ENCODE results near the gene GDPGP1.

The GDPGP1 gene

GRCh38 chr15:90202929-90203328, 31.1 kb upstream of the GDPGP1 start:
- TF ChIP-seq EZH2 (IDR thresholded peaks at IDR 0.05) = no peak
- no peak for TF ChIP-seq POLR2AphosphoS5 (IDR thresholded peaks at IDR 0.05; ENCODE audit: borderline replicate concordance, low read depth, low read length)
- TF ChIP-seq FOXP2 (optimal IDR thresholded peaks at IDR 0.05; ENCODE audit: control extremely low read depth, extremely low read length, insufficient read depth) = no peak
- Histone ChIP-seq H3K36me3 (ENCODE audit: insufficient read depth, low read length) (no peaks in the 10 kb centered on the region), H3K4me3 (no peak overlapping the region), H3K9me3 (ENCODE audit: low read depth, low read length) (no peaks in the 10 kb centered on the region), H3K9ac (ENCODE audit: insufficient read length) (no peak overlapping the region), H3K27ac (no peak overlapping the region)
- DNase-seq (ENCODE audit: low read depth, low spot score) = no peak

GRCh38 chr15:90203473-90203872, 30.5 kb upstream of the GDPGP1 start:
- Histone ChIP-seq H3K36me3 (ENCODE audit: insufficient read depth, low read length) (no peaks in the 10 kb centered on the region), H3K4me3 (no peak overlapping the region), H3K9ac (ENCODE audit: insufficient read length) (no peak overlapping the region), H3K9me3 (ENCODE audit: low read depth, low read length) (no peaks in the 10 kb centered on the region), H3K27ac (no peak overlapping the region)
- DNase-seq (ENCODE audit: low read depth, low spot score) = no peak
- no peak for TF ChIP-seq POLR2AphosphoS5 (IDR thresholded peaks at IDR 0.05; ENCODE audit: borderline replicate concordance, low read depth, low read length)
- TF ChIP-seq EZH2 (IDR thresholded peaks at IDR 0.05) = no peak
- no peak for TF ChIP-seq FOXP2 (optimal IDR thresholded peaks at IDR 0.05; ENCODE audit: control extremely low read depth, extremely low read length, insufficient read depth)

- no peak for DNase-seq (ENCODE audit: low read depth, low spot score)
- H3K4me3 ChIP-seq = no peak overlapping the region
- H3K27ac ChIP-seq = no peak overlapping the region
Measured at GRCh38 chr15:90203922-90204321, 30.1 kb upstream of the GDPGP1 start.

GRCh38 chr15:90205050-90205848, 28.8 kb upstream of the GDPGP1 start:
- H3K9me3 ChIP-seq (ENCODE audit: low read depth, low read length) = no peaks in the 10 kb centered on the region
- no peaks in the 10 kb centered on the region for H3K36me3 ChIP-seq (ENCODE audit: insufficient read depth, low read length)
- H3K9ac ChIP-seq (ENCODE audit: insufficient read length) = no peak overlapping the region
- no peak for DNase-seq (ENCODE audit: low read depth, low spot score)
- H3K4me3 ChIP-seq = no peak overlapping the region
- H3K27ac ChIP-seq = no peak overlapping the region
- TF ChIP-seq POLR2AphosphoS5 (IDR thresholded peaks at IDR 0.05; ENCODE audit: borderline replicate concordance, low read depth, low read length) (no peak), FOXP2 (optimal IDR thresholded peaks at IDR 0.05; ENCODE audit: control extremely low read depth, extremely low read length, insufficient read depth) (no peak), EZH2 (IDR thresholded peaks at IDR 0.05) (no peak)

More at GRCh38 chr15:90203922-90204321, 30.1 kb upstream of the GDPGP1 start:
- no peak overlapping the region for H3K9ac ChIP-seq (ENCODE audit: insufficient read length)
- H3K9me3 ChIP-seq (ENCODE audit: low read depth, low read length) = no peaks in the 10 kb centered on the region
- no peaks in the 10 kb centered on the region for H3K36me3 ChIP-seq (ENCODE audit: insufficient read depth, low read length)
- TF ChIP-seq FOXP2 (optimal IDR thresholded peaks at IDR 0.05; ENCODE audit: control extremely low read depth, extremely low read length, insufficient read depth) = no peak
- no peak for TF ChIP-seq EZH2 (IDR thresholded peaks at IDR 0.05)
- no peak for TF ChIP-seq POLR2AphosphoS5 (IDR thresholded peaks at IDR 0.05; ENCODE audit: borderline replicate concordance, low read depth, low read length)

GRCh38 chr15:90205886-90206285, 28.1 kb upstream of the GDPGP1 start:
- DNase-seq (ENCODE audit: low read depth, low spot score) = no peak
- Histone ChIP-seq H3K9me3 (ENCODE audit: low read depth, low read length) (no peaks in the 10 kb centered on the region), H3K36me3 (ENCODE audit: insufficient read depth, low read length) (no peaks in the 10 kb centered on the region), H3K9ac (ENCODE audit: insufficient read length) (no peak overlapping the region), H3K4me3 (no peak overlapping the region), H3K27ac (no peak overlapping the region)
- no peak for TF ChIP-seq FOXP2 (optimal IDR thresholded peaks at IDR 0.05; ENCODE audit: control extremely low read depth, extremely low read length, insufficient read depth)
- no peak for TF ChIP-seq POLR2AphosphoS5 (IDR thresholded peaks at IDR 0.05; ENCODE audit: borderline replicate concordance, low read depth, low read length)
- no peak for TF ChIP-seq EZH2 (IDR thresholded peaks at IDR 0.05)

GRCh38 chr15:90207252-90207651, 26.8 kb upstream of the GDPGP1 start:
- no peak overlapping the region for H3K27ac ChIP-seq
- H3K36me3 ChIP-seq (ENCODE audit: insufficient read depth, low read length) = no peaks in the 10 kb centered on the region
- H3K9me3 ChIP-seq (ENCODE audit: low read depth, low read length) = no peaks in the 10 kb centered on the region
- no peak overlapping the region for H3K9ac ChIP-seq (ENCODE audit: insufficient read length)
- DNase-seq (ENCODE audit: low read depth, low spot score) = no peak
- no peak overlapping the region for H3K4me3 ChIP-seq
- TF ChIP-seq FOXP2 (optimal IDR thresholded peaks at IDR 0.05; ENCODE audit: control extremely low read depth, extremely low read length, insufficient read depth) (no peak), POLR2AphosphoS5 (IDR thresholded peaks at IDR 0.05; ENCODE audit: borderline replicate concordance, low read depth, low read length) (no peak), EZH2 (IDR thresholded peaks at IDR 0.05) (no peak)

GRCh38 chr15:90208356-90208755, 25.7 kb upstream of the GDPGP1 start:
- TF ChIP-seq EZH2 (IDR thresholded peaks at IDR 0.05) (no peak), POLR2AphosphoS5 (IDR thresholded peaks at IDR 0.05; ENCODE audit: borderline replicate concordance, low read depth, low read length) (no peak), FOXP2 (optimal IDR thresholded peaks at IDR 0.05; ENCODE audit: control extremely low read depth, extremely low read length, insufficient read depth) (no peak)
- no peak overlapping the region for H3K4me3 ChIP-seq
- no peak overlapping the region for H3K27ac ChIP-seq
- DNase-seq (ENCODE audit: low read depth, low spot score) = no peak
- H3K36me3 ChIP-seq (ENCODE audit: insufficient read depth, low read length) = no peaks in the 10 kb centered on the region
- no peaks in the 10 kb centered on the region for H3K9me3 ChIP-seq (ENCODE audit: low read depth, low read length)
- no peak overlapping the region for H3K9ac ChIP-seq (ENCODE audit: insufficient read length)

- Histone ChIP-seq H3K9me3 (ENCODE audit: low read depth, low read length) (no peaks in the 10 kb centered on the region), H3K4me3 (no peak overlapping the region), H3K9ac (ENCODE audit: insufficient read length) (no peak overlapping the region), H3K36me3 (ENCODE audit: insufficient read depth, low read length) (no peaks in the 10 kb centered on the region), H3K27ac (no peak overlapping the region)
- no peak for TF ChIP-seq EZH2 (IDR thresholded peaks at IDR 0.05)
- no peak for TF ChIP-seq FOXP2 (optimal IDR thresholded peaks at IDR 0.05; ENCODE audit: control extremely low read depth, extremely low read length, insufficient read depth)
- no peak for TF ChIP-seq POLR2AphosphoS5 (IDR thresholded peaks at IDR 0.05; ENCODE audit: borderline replicate concordance, low read depth, low read length)
- no peak for DNase-seq (ENCODE audit: low read depth, low spot score)
Measured at GRCh38 chr15:90209591-90209990, 24.4 kb upstream of the GDPGP1 start.
